Measurements from ENCODE around the gene ZNF324B.

DNA sequence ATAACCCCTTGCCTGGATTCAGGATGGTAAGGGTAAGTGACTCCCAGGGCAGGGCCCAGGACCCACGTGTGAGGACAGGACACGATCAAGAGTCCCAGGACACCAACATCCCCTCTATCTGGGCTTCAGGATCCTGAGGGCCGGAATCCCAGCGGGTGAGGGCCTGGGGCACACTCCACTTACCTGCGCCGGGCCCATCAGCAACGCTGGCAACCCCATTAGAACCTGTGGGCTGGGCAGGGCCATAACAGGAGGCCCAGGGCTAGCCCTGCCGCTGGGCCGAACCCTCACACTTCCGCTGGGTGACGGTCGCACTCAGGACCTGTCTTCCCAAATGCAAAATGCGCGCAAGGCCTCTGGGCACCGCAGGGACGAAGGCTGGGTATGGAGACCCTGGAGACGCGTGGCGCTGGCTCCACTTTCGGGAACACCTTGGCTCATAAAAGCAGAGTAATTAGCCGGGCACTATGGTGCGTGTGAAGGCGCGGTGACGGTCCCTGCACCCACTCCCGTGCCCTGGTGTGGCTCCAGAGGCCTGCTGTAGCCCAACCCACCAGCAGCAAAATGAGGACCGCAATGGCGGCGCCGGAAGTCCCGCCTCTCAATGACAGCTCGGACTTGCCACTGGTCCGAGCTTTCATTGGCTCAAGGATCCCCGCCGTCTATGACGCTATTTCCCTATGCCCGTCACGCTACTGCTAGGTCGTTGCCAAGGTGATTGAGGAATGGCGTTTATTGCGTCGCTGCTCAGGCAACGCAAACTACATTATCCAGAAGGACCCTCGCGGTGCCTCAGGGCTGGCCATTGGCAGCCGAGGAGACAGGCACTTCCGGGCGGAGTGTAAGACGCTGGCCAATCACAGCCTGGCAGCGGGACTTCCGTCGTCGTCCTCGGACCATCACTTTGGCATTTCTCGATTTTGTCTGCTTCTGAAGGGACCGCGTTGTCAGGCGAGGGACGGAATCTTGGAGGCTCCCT, 11.6 kb upstream of the ZNF324B start, which contains the start of gene ZNF132:
- TF ChIP-seq ZNF274 (IDR thresholded peaks at IDR 0.05; ENCODE audit: low read depth, low read length) (no peak), YY1 (IDR thresholded peaks at IDR 0.05; ENCODE audit: insufficient read depth, insufficient read length) (peak; percentile 77), SUZ12 (IDR thresholded peaks at IDR 0.05; ENCODE audit: extremely low read depth, insufficient read depth, insufficient read length) (no peak)
